ACHN (cell line): Measurements from ENCODE around the gene NES.

Experiments used
- DNase-seq: peaks from one replicate; pipeline ENCODE4 v3.0.0-alpha.2; 2015
- in situ Hi-C: cut with HindIII; loops from 2 replicates; pipeline ENCODE4 v1.10.0; 2017; ENCODE audit warnings: low sequenced_read_pairs, low pct_ligation_motif_present, low pct_unique_long_range_greater_than_20kb

The NES gene

DNA sequence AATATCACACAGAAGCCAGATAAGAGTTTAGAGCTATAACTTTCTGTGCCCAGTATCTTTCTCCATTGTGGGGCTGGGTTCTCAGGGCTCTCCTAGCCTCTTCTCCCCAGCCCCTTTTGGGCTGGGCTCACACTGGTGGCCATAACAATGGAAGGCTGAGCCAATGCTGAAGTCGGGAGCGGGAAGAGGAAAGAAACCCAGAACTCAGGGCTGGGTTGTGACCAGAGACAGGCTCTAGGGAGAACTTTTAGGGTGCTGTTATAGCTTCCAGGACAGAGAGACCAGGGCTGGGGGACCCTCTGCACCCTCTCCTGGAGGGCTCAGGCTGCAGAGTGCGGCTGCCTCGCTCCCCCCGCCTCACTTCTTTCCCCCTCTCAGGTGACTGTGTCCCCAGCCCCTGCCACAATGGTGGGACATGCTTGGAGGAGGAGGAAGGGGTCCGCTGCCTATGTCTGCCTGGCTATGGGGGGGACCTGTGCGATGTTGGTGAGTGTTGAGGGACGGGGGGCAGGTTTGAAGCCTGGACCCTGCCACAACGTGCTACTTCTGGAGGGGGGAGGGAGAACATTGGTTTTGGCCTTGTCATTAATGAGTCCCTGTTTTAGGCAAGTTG is 21.2 kb downstream of the NES start:
- no peak for DNase-seq
- in situ Hi-C loops, result no loop called here

DNA sequence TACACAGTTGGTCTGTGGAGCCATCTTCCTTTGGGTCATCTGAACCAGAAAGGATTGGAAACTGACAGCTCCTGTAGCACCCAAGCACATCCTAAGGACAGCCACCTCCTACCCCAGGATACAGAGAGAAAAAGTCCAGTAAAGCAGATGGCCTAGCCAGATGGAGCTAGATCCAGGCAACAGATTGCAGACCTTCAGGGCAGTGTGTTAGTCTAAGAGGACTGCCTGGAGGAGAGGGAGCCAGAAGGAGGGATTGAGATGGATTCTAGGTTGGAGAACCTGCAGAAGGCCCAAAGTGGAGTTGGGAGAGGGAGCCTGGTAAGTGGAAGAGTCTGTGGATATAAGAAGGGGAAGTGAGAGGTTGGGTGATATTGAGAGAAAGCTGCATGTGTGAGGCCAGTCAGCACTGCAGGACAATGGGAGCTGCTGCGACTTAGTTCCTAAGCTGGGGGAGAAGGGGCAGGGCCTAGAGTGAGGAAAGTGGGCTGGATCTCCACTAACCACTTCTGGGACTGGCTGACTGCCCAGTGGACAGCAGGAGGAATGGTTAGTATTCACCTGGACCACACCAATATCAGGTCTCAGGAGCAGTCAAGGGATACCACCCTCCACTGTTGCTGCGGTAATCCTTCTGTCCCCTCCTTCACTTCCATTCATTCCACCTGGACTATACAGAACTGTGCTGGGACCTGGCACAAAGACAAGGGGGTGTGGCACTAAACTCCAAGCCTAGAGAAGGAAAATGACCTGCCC is 21.9 kb downstream of the NES start:
- in situ Hi-C loops, result no loop called here
- no peak for DNase-seq

DNA sequence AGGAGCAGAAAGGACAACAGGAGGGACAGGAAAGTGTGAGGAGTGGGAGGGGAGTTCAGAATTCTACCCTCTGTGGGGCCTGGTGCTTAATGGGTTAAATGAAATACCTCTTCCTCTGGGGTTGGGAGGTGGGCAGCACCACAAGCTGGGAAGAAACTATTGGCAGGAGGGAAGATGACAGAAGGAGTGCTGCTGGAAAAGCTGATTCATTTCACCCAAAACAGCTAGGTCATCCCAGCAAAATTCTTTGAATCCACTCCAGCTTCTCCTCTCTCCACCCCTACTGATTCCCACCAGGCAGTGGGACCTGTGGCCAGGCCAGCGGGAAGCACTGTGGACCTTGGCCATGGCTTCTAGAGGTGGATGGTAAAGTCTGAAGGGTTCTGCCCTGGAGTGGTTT is 22.5 kb downstream of the NES start:
- no peak for DNase-seq
- in situ Hi-C loops, result no loop called here

DNA sequence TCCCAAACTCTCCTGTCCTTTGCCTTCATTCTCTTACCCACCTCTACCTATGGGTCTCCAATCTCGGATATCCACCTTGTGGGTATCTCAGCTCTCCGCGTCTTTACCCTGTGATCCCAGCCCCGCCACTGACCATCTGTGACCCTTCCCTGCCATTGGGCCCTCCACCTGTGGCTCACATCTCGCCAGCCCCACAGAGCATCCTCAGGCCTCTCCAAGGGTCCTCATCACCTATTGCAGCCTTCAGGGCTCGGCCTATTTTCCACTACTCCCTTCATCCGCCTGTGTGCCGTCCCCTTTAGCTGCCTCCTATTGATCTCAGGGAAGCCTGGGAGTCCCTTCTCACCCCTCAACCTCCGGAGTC is 24.2 kb downstream of the NES start:
- in situ Hi-C loops, result no loop called here
- DNase-seq, result no peak

DNA sequence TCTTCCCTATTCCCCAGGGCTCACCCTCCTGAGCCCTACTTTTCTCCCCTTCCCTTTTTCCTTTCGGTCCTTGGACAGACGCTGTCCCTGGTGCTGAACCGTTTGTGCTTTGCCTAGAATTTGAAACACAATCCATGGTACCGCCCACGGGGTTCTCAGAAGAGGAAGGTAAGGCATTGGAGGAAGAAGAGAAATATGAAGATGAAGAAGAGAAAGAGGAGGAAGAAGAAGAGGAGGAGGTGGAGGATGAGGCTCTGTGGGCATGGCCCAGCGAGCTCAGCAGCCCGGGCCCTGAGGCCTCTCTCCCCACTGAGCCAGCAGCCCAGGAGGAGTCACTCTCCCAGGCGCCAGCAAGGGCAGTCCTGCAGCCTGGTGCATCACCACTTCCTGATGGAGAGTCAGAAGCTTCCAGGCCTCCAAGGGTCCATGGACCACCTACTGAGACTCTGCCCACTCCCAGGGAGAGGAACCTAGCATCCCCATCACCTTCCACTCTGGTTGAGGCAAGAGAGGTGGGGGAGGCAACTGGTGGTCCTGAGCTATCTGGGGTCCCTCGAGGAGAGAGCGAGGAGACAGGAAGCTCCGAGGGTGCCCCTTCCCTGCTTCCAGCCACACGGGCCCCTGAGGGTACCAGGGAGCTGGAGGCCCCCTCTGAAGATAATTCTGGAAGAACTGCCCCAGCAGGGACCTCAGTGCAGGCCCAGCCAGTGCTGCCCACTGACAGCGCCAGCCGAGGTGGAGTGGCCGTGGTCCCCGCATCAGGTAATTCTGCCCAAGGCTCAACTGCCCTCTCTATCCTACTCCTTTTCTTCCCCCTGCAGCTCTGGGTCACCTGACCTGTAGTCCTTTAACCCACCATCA is 24.8 kb downstream of the NES start:
- DNase-seq, result peak; percentile 45
- in situ Hi-C loops, result no loop called here

DNA sequence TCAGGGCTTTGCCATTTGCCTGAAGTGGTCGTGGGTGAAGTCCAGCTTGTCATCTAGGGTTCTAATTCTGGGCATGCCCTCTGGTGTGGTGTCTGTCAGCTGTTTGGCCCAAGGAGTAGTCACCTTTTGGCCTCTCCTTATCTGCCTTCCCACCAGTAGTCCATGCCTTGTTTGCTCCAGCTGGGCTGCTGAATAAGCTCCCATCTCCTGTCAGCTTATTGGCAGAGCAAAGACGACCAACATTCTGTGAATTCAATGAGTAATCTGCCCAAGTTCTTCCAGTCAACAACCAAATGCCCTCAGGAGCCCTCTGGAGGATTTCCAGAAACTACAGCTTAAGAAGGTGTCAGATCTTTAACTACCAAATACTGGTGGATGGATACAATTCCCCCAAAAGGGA is 28.3 kb downstream of the NES start:
- DNase-seq, result no peak
- in situ Hi-C loops, result no loop called here

DNA sequence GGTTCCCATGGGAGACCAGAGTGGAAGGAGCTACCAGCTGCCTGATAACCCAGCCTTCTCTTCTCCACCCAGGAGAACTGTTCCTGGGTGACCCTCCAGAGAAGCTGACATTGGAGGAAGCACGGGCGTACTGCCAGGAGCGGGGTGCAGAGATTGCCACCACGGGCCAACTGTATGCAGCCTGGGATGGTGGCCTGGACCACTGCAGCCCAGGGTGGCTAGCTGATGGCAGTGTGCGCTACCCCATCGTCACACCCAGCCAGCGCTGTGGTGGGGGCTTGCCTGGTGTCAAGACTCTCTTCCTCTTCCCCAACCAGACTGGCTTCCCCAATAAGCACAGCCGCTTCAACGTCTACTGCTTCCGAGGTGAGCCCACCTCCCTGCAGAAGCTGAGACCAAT is 28.7 kb downstream of the NES start:
- in situ Hi-C loops, result no loop called here
- DNase-seq, result no peak

DNA sequence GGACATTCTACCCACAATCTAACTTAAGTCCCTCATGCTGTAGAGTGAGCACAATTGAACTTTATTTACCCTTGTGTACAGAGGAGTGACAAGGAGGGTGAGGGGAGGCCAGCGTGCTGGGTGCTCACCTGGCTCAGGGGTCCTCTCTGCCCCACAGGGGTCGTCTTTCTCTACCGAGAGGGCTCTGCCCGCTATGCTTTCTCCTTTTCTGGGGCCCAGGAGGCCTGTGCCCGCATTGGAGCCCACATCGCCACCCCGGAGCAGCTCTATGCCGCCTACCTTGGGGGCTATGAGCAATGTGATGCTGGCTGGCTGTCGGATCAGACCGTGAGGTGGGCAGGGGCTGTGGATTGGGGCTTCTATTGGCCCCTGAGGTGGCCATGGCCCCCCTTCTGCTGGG is 29.9 kb downstream of the NES start:
- in situ Hi-C loops, result no loop called here
- DNase-seq, result no peak

DNA sequence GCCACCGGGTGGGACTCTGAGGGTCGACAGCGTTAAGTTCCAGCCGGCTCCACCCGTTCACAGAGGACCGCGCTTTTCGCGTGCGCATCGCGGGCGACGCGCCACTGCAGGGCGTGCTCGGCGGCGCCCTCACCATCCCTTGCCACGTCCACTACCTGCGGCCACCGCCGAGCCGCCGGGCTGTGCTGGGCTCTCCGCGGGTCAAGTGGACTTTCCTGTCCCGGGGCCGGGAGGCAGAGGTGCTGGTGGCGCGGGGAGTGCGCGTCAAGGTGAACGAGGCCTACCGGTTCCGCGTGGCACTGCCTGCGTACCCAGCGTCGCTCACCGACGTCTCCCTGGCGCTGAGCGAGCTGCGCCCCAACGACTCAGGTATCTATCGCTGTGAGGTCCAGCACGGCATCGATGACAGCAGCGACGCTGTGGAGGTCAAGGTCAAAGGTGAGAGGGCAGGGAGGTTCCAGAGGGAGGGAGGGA is 30.4 kb downstream of the NES start:
- no peak for DNase-seq
- in situ Hi-C loops, result no loop called here

DNA sequence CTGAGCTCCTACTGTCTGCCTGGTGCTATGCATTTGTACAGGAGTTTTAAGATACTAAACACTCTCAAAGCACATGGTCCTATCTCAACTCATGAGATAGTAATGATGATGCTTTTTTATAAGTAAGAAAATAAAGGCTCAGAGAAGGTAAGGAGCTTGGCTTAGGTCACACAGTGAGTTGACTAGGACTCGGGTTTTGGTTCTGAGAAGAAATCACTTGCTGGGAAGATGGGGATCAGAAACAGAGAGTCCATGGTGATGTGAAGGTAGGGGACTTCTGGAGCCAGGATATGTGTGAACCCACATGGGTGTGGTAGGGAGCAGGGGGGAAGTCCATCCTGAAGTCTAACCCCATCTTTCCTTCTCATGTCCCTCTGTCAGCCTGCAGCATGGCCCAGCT is 31.5 kb downstream of the NES start:
- no peak for DNase-seq
- in situ Hi-C loops, result no loop called here

DNA sequence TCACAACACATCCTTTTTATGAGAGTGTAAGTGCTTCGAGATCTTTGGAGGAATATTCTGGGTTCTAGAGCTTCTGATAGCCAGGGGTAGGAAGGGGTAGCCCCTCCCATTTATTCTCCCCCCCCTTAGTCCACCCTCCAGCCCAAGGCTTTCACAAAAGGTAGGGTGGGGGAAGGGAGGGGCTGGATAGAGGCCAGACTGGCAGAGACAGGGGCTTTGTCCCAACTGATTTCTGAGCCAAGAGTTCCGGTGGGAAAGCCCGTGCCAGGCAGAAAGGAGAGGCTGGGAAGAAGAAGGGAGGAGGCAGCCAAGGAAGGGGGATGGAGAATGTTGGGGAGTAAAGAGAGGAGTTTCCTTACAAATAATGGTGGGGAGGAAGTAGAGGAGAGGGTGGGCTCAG is 32.2 kb downstream of the NES start:
- in situ Hi-C loops, result no loop called here
- no peak for DNase-seq

DNA sequence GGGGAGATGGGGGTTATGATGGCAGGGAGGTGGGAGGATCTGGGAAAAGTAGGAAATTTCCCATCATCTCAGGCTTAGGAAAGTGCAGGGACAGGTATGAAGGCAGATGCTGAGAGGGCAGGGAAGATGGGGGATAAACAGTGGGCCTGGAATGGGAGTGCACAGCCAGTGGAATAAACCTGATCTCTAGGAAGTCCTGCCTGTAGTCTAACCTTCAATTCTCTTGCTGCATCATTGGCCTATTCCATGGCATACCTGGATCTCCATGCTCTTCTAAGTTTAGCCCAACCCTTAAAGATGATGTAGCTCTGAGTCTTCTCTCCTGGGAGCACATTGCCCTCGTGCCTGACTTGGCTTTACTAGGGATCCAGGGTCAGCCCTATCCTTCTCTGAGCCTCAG is 32.6 kb downstream of the NES start:
- in situ Hi-C loops, result no loop called here
- no peak for DNase-seq

DNA sequence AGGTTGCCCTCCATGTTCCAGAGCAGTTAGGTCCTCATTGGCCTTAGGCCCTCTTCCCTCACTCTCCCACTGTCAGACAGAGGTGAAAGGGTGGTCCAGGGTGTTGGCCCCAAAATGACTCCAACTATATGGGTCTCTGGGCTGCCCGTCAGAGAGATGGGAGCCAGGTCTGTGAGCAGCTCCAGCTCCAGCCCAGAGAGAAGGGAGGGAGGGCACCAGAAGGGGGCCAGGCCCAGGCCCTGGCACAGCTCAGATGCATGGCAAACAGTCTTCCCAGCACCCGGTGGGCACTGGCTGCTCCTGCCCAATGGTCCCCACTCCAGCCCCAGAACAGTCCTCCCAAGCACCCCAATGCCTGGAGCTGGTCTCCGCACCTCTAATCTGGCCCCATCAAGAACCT is 33.1 kb downstream of the NES start:
- in situ Hi-C loops, result no loop called here
- DNase-seq, result no peak

DNA sequence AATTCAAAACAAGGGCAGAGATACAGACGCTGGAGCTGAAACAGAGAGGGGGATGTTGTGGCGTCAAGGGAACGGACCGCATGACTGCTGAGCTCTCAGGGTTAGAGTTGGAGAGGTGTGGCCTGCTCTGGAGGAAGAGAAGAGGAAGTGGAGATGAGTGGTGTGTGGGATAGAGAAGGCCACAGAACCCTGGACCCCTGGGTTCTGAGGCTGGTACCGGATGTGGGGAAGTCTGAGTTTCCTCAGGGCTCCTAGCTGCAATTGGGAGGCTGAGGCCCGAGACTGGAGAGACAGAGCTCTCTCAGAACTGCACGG is 33.5 kb downstream of the NES start:
- in situ Hi-C loops, result no loop called here
- no peak for DNase-seq

DNA sequence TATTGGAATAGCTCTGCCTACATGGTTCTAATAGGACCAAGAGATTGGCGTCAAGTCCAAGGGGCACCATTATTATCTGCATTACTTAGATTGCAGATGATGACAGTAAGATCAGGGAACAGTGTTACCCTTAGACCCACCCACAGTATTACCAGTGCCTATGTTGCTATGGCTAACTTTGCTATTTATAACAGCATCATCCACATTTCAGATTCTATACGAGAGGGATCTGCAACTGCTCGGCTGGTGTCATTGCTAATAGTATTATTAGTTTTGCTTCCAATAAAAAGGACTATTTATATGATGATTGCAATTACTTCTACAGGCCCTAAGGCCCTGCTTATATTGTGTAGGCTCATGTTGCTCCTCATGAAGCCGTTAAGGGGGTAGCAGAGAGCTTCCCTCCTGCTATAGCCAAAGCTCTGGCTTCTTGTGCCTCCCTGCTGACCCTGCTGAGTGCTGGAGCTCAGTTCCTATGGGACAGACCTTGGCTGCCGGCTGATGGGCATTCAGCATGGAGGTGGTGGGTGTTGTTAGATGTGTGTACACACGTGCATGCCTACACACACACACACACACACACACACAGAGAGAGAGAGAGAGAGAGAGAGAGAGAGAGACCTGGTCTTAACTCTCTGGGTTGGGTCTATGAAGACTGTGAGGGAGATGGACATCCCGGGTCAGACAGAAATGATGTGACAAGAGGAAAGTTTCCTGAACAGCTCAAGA is 34.0 kb downstream of the NES start:
- no peak for DNase-seq
- in situ Hi-C loops, result no loop called here

DNA sequence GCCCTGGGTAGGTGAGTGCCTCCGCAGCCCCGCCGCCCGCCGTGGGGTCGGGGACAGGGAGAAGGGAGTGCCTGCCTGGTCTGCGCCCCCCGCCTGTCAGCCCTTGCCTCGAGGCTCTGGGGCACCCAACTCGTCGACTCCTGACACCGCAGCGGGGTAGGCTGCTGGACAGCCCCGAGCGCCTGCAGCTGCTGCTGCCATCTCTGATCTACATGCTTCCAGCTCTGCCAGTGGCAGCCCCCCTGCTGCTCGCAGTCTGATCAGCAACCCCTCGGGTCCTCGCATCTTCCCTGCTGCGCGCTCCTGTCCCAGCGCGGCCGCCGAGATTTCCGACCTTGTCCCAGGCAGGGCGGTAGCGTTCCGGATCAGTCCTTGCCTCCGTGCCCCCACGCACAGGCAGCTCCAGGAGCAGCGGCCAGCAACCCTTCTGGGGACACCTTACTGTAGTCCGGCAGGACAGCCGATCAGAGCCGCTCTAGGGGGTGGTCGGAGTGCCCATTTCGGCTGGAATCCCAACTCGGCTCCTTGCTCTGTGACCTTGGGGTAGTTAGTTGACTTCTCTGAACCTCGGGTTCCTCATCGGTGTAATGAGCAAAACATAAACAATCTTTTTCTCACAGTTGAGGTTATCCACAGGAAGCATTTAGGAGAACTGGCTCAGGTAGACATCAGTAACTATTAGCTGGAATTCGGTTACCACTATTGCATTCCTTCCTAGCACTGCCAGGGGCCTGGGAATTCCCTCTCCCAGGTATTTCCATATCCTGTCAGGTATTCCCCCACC is 34.8 kb downstream of the NES start:
- in situ Hi-C loops, result no loop called here

DNA sequence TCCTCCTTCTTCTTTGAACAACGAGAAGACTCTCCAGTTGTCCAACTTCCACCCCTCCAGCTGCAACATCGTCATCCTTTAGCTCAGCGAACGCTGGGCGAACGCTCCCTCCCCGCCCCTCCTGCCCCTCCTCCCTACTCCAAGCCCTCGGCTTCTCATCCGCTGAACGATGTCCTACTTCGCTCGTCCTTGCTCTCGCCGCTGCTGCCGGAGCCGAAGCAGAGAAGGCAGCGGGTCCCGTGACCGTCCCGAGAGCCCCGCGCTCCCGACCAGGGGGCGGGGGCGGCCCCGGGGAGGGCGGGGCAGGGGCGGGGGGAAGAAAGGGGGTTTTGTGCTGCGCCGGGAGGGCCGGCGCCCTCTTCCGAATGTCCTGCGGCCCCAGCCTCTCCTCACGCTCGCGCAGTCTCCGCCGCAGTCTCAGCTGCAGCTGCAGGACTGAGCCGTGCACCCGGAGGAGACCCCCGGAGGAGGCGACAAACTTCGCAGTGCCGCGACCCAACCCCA is 35.4 kb downstream of the NES start, which contains the start of gene BCAN:
BCAN (plus strand) TSS at position 357 of the 504 bp plus-strand sequence. CDS start 3,938 bp downstream, outside the sequence.
- in situ Hi-C loops, result no loop called here
- DNase-seq, result no peak

More for the DNA sequence above, 34.8 kb downstream of the NES start:
- no peak for DNase-seq
